ENCODE data around the gene SLC9A7.

- TF ChIP-seq, protein P1, sequence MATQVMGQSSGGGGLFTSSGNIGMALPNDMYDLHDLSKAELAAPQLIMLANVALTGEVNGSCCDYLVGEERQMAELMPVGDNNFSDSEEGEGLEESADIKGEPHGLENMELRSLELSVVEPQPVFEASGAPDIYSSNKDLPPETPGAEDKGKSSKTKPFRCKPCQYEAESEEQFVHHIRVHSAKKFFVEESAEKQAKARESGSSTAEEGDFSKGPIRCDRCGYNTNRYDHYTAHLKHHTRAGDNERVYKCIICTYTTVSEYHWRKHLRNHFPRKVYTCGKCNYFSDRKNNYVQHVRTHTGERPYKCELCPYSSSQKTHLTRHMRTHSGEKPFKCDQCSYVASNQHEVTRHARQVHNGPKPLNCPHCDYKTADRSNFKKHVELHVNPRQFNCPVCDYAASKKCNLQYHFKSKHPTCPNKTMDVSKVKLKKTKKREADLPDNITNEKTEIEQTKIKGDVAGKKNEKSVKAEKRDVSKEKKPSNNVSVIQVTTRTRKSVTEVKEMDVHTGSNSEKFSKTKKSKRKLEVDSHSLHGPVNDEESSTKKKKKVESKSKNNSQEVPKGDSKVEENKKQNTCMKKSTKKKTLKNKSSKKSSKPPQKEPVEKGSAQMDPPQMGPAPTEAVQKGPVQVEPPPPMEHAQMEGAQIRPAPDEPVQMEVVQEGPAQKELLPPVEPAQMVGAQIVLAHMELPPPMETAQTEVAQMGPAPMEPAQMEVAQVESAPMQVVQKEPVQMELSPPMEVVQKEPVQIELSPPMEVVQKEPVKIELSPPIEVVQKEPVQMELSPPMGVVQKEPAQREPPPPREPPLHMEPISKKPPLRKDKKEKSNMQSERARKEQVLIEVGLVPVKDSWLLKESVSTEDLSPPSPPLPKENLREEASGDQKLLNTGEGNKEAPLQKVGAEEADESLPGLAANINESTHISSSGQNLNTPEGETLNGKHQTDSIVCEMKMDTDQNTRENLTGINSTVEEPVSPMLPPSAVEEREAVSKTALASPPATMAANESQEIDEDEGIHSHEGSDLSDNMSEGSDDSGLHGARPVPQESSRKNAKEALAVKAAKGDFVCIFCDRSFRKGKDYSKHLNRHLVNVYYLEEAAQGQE (IDR thresholded peaks at IDR 0.05; ENCODE audit: insufficient read depth in 1 of 2, low read depth in 2 of 2, low read length in 2 of 2) = no peak
- TF ChIP-seq POLR2AphosphoS5 (IDR thresholded peaks at IDR 0.05; ENCODE audit: low read depth, low read length) (no peak), SIN3A (IDR thresholded peaks at IDR 0.05; ENCODE audit: borderline replicate concordance, insufficient read depth, low read length) (no peak), TAF1 (IDR thresholded peaks at IDR 0.05; ENCODE audit: borderline replicate concordance, insufficient read depth, low read length) (no peak)
Measured at GRCh38 chrX:46587158-46587557, 171.8 kb downstream of the SLC9A7 start.
